SIG-M5 treated with dmso at 0.1 percent for 504 hours (cell line): Measurements from ENCODE around the gene CDK18.

Source experiments
- DNase-seq: peaks from one replicate; lab custom pipeline; 2025; ENCODE audit not compliant: unreplicated experiment; lab: John Stamatoyannopoulos, UW

CDK18 gene

GRCh38 chr1:205535866-205536758, 31.6 kb downstream of the CDK18 start:
- DNase-seq = no peak

DNA sequence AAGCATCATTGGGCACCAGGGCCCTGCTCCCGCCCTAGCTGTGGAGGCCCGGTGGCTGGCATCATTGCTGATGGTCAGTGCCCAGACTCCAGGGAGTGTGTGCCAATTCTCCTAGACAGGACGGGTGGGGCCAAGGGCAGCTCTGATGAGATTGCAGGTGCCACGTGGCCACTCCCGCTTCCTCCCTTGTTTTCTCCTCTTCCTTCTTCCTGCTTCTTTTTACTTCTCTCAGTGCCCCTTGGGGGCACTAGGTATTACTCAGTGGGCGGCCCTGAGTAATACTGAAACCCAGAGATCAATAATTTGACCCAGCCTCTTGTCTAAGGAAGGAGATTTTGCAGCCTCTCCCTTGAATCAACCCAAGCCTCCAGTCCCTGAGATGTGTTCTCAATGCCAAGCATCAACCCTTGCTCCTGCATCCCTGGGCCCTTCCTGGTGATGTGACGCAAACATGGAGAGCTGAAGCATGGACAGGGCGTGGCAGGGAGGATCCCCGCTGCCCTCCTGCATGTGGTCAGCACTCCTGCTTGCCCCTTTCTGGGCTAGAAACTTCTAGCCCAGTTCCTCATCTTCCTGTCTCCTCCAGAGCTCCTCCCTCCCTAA, 32.4 kb downstream of the CDK18 start:
- no peak for DNase-seq

DNA sequence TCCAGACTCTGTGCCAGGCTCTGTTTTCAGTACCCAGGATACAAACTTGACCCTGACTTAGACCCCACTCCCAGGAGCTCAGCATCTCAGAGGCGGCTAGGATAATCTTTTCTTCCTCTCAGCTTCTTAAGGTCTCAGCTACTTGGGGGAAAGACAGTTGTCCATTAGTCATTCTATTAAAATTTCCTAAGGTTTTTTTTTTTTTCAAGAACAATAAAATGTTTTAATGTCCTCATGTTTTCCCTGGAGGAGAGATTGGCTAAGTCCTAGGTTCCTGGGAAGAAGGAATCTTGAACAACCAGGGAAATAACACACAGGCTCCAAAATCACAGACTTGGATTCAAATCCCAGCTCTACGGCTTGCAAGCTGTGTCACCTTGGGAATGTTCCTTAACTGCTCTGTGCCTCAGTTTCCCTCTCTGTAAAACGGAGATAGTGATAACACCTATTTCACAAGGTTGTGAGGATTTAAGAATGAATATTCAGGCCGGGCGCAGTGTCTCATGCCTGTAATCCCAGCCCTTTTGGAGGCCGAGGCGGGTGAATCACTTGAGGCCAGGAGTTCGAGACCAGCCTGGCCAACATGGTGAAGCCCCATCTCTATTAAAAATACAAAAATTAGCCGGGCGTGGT, 33.0 kb downstream of the CDK18 start:
- DNase-seq = no peak

DNA sequence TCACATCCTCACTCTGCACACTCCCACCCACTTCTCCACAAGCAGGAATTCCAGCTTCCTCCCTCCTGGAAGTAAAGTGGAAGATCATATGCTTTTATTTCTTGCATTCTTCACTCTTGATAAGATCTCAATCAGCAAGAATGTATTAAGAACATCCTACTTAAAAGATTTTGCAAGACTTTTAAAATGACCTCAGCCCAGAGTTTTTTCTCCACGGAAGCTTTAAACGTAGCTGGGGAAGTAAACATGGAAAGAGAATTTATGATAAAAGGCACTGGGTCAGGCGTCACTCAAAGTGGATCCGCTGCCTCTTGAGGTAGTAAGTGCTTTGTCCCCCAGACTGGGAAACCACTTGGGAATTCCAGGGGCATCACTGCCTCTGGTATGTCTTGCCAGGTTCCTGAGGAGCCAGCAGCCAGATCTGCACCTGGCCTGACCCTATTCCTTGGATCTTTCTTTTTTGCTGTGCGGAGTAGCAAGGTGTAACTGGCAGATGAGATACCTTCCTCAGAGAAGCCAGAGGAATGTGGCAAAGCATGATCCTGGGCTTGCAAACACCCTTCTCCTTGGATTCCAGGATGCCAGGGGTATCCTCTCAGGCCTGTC, 33.9 kb downstream of the CDK18 start:
- DNase-seq = no peak

- no peak for DNase-seq
Measured at GRCh38 chr1:205541161-205541886, 36.9 kb downstream of the CDK18 start.

DNA sequence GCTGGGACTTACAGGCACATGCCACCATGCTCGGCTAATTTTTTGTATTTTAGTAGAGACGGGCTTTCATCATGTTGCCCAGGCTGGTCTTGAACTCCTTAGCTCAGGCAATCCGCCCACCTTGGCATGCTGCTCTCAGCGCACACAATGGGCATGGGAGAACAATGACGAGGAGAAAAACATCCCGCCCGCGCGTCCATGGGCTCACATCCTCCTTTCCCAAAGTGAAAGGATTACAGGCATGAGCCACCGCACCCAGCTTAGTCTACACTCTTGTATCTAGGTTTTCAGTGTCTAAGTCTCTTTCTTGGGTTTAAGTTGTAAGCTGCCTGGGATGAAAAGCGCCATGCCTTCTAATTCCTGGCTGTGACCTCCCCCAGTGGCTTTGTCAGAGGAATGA, 37.9 kb downstream of the CDK18 start:
- no peak for DNase-seq

- peak; percentile 77 for DNase-seq
Measured at GRCh38 chr1:205543351-205544301, 39.2 kb downstream of the CDK18 start.

GRCh38 chr1:205545001-205545919, 40.8 kb downstream of the CDK18 start:
- DNase-seq = no peak

- DNase-seq = no peak
Measured at GRCh38 chr1:205545991-205546390, 41.5 kb downstream of the CDK18 start.

- no peak for DNase-seq
Measured at GRCh38 chr1:205546541-205546940, 42.1 kb downstream of the CDK18 start.

DNA sequence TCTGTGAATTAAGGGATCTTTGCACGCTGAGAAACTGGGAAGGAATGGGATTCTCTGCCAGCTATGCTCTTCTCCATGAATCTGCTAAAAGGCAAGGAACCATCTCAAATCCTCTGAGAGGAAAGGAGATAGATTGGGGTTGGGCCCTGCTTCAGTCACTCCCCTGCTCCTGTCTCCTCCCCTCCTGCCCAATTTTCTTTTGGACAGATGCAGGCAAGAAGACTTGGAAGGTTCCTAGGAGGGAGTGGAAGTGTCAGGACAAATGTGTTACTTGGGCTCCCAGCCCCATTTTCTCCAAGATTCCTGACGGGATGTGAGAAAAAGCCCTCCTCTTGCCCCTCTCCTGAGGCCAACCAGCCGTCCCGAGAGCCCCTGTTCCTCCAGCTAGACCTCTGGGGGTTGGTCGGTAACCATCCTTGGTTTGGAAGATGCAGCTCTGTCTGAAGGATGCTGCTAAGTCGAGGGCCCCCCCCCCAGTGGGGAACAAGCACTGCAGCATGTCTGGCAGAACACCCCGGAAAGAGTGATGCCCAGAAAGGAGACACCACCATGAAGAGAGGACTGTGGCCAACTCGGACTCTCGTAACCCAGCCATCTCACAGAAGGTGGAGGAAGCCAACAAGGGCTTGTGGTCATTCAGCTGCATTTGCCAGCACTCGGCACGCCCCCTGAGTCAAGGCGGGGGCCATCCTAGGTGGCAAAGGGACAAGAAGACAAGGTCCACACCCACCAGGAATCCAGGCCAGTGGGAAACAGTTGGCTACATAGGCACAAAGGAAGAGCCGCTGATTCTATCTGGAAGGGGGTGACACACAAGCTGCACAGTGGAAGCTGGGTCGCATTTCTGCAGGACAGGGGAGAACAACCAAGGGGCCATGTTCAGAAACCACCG, 43.7 kb downstream of the CDK18 start:
- DNase-seq = no peak

DNA sequence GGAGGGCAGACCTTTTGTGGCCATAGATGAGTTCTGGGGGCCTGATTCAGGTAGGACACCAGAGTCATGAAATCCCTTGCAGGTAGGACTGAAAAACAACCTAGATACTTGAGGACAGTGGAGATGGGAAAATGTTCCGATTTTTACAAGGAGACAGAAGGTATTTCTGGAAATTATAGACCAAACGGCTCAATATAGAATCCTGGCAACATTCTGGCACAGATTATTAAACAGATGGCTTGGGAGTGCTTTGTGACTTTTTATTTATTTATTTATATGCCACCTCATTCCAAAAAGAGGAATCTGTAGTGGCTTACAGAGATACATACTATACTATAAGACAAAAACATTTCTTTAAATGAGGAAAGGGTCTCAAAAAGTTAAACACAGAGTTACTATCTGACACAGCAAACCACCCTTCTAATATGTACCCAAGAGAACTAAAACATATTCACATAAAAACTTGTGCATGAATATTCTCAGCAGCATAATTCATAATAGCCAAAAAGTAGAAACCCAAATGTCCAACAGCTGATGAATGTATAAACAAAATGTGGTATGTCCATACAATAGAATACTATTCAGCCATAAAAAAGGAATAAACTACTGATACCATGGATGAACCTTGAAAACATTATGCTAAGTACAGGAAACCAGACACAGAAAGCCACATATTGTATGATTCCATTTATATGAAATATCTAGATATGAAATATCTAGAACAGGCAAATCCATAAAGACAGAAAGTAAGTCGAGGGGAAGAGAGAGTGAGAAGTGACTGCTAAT, 49.8 kb downstream of the CDK18 start:
- no peak for DNase-seq

- DNase-seq = no peak
Measured at GRCh38 chr1:205561501-205562203, 57.2 kb downstream of the CDK18 start.

DNA sequence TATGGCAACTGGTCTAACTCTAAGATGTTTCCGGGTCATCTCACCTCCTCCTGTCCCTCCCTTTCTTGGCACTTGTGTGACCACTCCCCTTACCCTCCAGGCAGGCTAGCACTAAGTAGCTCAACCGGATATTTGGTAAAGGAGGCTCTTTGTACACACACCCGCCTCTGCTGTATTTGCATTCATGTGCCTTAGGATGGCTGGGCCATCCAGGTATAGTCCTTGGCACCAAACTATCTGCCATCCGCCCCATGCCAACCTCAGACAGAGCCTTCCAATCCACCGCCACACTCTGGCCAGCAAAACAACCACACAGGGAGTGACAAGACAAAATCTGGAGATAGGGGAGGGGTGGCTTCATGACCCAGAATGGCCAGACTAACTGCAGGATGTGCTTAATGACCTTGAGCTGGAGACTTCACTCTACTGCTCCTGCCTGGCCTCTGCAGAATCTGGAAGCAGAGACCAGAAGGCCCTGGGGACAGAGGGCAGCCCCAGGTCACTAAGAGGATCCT, 59.5 kb downstream of the CDK18 start:
- DNase-seq = peak; percentile 79

DNA sequence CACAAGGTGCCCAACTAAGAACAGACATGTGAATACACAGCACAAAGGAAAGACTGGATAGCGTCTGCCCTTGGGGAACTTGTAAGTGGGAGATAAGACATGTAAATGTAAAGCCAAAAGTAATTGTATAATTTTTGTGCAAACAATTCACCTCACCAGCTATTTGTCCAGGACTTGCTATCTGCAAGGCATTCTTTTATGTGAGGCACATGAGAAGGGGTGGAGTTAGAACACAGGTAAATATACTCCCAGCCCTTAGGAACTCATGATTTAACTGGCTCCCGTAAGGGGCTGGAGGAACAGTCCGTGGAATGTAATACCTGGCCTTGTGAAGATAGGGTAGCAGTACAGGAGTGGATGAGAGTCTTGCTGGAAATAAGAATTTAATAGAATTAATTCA, 61.3 kb downstream of the CDK18 start:
- DNase-seq = peak; percentile 31

GRCh38 chr1:205567716-205568115, 63.2 kb downstream of the CDK18 start:
- no peak for DNase-seq
